ENCODE measurements around the gene LINGO1. TPM values are rescaled to one million over a fixed set of nuclear protein-coding genes. Genes with fewer than 3 reads are reported as not detected.

The LINGO1 gene
- polyA plus RNA-seq, 2 of the 4 experiments (the other 2 are of a cell fraction): 2.2 to 3.3 TPM

DNA sequence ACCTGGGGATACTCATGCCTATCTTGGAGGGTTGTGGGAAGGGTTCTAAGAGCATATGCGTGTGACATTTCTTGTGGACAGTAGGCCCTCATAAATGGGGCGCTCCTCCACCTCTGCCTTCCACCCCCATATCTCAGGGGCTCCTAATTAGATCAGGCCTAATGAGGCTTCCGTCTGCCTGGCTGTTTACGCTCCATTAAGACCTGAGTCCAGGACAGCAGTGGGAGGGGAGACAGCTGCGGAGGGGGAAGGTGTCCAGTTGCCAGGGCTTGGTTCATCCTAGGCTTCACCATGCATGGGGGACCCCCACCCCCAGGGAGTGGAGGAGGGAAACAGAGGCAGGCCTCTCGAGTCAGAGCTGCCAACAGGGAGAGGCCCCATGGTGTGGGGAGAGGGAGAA lies 9.3 kb upstream of the LINGO1 start (continued):
- TF ChIP-seq CBX2 (IDR thresholded peaks at IDR 0.05; ENCODE audit: borderline replicate concordance, low read depth): no peak

DNA sequence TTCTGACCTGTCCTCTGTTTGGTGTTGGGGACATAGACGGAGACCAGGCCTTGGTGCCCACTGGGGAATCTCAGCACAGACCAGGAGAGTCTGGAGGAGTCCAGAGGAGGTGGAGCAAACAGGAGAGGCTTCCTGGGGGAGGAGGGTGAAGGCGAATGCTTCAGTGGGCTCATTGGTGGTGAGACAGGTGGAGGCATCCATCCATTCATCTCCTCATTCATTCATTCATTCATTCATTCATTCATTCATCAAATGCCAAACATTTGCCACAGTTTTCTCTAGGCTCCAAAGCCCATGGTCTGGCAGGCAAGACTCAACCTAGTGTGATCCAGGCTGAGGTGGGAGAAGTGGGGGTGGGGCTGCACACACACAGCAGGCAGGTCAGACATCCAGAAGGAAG lies 7.9 kb upstream of the LINGO1 start:
- no peaks in the 10 kb centered on the region for H3K4me1 ChIP-seq
- FAIRE-seq: no peak

DNA sequence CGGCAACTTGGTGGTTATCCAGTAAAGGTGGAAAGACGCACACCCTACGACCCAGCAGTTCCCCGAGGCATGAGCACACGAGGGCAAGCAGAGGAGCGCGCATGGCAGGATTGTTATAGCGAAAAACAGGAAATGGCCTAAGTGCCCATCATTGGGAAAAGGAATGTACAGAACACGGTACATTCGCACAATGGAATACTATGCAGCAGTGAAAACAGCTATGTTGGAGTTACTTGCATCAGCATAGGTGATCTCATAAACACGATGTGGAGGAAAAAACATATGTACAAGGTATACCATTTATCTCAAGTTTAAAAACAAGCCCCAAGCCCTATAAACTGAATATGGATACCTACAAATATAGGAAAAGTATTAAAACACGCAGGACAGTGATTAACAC lies 6.7 kb upstream of the LINGO1 start:
- CTCF ChIA-PET: interaction anchor here (1.4 to 9.1 kb wide), 3 partner anchors 21 to 185 kb away, joined by 3 to 271 read pairs (median 181); no protein-coding TSS in a partner anchor
- H3K4me3 ChIP-seq: no peak overlapping the region

More for the DNA sequence above, 7.9 kb upstream of the LINGO1 start:
- TF ChIP-seq, protein P1, sequence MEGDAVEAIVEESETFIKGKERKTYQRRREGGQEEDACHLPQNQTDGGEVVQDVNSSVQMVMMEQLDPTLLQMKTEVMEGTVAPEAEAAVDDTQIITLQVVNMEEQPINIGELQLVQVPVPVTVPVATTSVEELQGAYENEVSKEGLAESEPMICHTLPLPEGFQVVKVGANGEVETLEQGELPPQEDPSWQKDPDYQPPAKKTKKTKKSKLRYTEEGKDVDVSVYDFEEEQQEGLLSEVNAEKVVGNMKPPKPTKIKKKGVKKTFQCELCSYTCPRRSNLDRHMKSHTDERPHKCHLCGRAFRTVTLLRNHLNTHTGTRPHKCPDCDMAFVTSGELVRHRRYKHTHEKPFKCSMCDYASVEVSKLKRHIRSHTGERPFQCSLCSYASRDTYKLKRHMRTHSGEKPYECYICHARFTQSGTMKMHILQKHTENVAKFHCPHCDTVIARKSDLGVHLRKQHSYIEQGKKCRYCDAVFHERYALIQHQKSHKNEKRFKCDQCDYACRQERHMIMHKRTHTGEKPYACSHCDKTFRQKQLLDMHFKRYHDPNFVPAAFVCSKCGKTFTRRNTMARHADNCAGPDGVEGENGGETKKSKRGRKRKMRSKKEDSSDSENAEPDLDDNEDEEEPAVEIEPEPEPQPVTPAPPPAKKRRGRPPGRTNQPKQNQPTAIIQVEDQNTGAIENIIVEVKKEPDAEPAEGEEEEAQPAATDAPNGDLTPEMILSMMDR (IDR thresholded peaks at IDR 0.05): no peak
- TF ChIP-seq CBX2 (IDR thresholded peaks at IDR 0.05; ENCODE audit: borderline replicate concordance, low read depth): no peak
- ChIA-PET POLR2A (no interaction called here), CTCF (interaction anchor here (1.2 to 9.1 kb wide), 4 partner anchors 14 to 184 kb away, joined by 3 to 271 read pairs (median 93); no protein-coding TSS in a partner anchor)
- no peak for ATAC-seq
- no peak overlapping the region for H3K27ac ChIP-seq
- no peaks in the 10 kb centered on the region for H3K9me3 ChIP-seq
- no peak for DNase-seq (ENCODE audit: low read depth in 1 of 2, low spot score in 1 of 2)
- H3K4me3 ChIP-seq: no peak overlapping the region
- WGBS (ENCODE audit: missing lambda C conversion rate): 50% methylated on average over 2 of the region's 2 CpGs
- no peak overlapping the region for H3K4me2 ChIP-seq

More for the DNA sequence above, 6.7 kb upstream of the LINGO1 start:
- ATAC-seq: no peak
- no peak overlapping the region for H3K4me2 ChIP-seq
- no peak overlapping the region for H3K27ac ChIP-seq
- H3K9me3 ChIP-seq: no peaks in the 10 kb centered on the region
- FAIRE-seq: no peak
- WGBS (ENCODE audit: missing lambda C conversion rate): 76% methylated on average over 12 of the region's 12 CpGs
- DNase-seq (ENCODE audit: low read depth in 1 of 2, low spot score in 1 of 2): no peak
- H3K4me1 ChIP-seq: no peaks in the 10 kb centered on the region
- no peak for TF ChIP-seq GATA3 (IDR thresholded peaks at IDR 0.05; ENCODE audit: borderline replicate concordance)
- TF ChIP-seq POLR2A (IDR thresholded peaks at IDR 0.05; ENCODE audit: low read length): no peak
- TF ChIP-seq, protein P2, sequence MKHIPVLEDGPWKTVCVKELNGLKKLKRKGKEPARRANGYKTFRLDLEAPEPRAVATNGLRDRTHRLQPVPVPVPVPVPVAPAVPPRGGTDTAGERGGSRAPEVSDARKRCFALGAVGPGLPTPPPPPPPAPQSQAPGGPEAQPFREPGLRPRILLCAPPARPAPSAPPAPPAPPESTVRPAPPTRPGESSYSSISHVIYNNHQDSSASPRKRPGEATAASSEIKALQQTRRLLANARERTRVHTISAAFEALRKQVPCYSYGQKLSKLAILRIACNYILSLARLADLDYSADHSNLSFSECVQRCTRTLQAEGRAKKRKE (CRISPR knock-in tag; IDR thresholded peaks at IDR 0.05; ENCODE audit: low read depth): no peak
- no peak for TF ChIP-seq CEBPB (IDR thresholded peaks at IDR 0.05)
- TF ChIP-seq, protein P3, sequence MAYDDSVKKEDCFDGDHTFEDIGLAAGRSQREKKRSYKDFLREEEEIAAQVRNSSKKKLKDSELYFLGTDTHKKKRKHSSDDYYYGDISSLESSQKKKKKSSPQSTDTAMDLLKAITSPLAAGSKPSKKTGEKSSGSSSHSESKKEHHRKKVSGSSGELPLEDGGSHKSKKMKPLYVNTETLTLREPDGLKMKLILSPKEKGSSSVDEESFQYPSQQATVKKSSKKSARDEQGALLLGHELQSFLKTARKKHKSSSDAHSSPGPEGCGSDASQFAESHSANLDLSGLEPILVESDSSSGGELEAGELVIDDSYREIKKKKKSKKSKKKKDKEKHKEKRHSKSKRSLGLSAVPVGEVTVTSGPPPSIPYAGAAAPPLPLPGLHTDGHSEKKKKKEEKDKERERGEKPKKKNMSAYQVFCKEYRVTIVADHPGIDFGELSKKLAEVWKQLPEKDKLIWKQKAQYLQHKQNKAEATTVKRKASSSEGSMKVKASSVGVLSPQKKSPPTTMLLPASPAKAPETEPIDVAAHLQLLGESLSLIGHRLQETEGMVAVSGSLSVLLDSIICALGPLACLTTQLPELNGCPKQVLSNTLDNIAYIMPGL (CRISPR knock-in tag; IDR thresholded peaks at IDR 0.05; ENCODE audit: borderline replicate concordance): no peak
- no peak for TF ChIP-seq NR3C1 (IDR thresholded peaks at IDR 0.05)
- no peak for TF ChIP-seq ESRRA (IDR thresholded peaks at IDR 0.05; ENCODE audit: borderline replicate concordance, low read length)
- TF ChIP-seq, protein P4, sequence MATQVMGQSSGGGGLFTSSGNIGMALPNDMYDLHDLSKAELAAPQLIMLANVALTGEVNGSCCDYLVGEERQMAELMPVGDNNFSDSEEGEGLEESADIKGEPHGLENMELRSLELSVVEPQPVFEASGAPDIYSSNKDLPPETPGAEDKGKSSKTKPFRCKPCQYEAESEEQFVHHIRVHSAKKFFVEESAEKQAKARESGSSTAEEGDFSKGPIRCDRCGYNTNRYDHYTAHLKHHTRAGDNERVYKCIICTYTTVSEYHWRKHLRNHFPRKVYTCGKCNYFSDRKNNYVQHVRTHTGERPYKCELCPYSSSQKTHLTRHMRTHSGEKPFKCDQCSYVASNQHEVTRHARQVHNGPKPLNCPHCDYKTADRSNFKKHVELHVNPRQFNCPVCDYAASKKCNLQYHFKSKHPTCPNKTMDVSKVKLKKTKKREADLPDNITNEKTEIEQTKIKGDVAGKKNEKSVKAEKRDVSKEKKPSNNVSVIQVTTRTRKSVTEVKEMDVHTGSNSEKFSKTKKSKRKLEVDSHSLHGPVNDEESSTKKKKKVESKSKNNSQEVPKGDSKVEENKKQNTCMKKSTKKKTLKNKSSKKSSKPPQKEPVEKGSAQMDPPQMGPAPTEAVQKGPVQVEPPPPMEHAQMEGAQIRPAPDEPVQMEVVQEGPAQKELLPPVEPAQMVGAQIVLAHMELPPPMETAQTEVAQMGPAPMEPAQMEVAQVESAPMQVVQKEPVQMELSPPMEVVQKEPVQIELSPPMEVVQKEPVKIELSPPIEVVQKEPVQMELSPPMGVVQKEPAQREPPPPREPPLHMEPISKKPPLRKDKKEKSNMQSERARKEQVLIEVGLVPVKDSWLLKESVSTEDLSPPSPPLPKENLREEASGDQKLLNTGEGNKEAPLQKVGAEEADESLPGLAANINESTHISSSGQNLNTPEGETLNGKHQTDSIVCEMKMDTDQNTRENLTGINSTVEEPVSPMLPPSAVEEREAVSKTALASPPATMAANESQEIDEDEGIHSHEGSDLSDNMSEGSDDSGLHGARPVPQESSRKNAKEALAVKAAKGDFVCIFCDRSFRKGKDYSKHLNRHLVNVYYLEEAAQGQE (IDR thresholded peaks at IDR 0.05): no peak
- no peak for TF ChIP-seq FOXS1 (CRISPR knock-in tag; IDR thresholded peaks at IDR 0.05)
- TF ChIP-seq SMC3 (IDR thresholded peaks at IDR 0.05): no peak
- no peak for TF ChIP-seq MAFK (IDR thresholded peaks at IDR 0.05; ENCODE audit: partially characterized antibody)
- TF ChIP-seq HEYL (CRISPR knock-in tag; IDR thresholded peaks at IDR 0.05): no peak
- no peak for TF ChIP-seq JUN (IDR thresholded peaks at IDR 0.05)
- TF ChIP-seq RFX5 (IDR thresholded peaks at IDR 0.05): no peak
- no peak for TF ChIP-seq HDAC2 (IDR thresholded peaks at IDR 0.05)
- no peak for TF ChIP-seq RAD21 (conservative IDR thresholded peaks at IDR 0.05 in 1 of 2, IDR thresholded peaks at IDR 0.05 in 1 of 2)
- TF ChIP-seq ZSCAN20 (CRISPR knock-in tag; IDR thresholded peaks at IDR 0.05): no peak
- no peak for TF ChIP-seq POLR2AphosphoS2 (conservative IDR thresholded peaks at IDR 0.05; ENCODE audit: low read length)
- no peak for TF ChIP-seq ZNF302 (CRISPR knock-in tag; IDR thresholded peaks at IDR 0.05)
- POLR2A ChIA-PET: no interaction called here
